Gastrocnemius medialis (tissue), 4 donors: Measurements from ENCODE around the gene NPAS3.

Experiments used
- CTCF ChIP-seq, 5 experiments: fragments of 450-650 bp in 3 of 5; fragments of 200-600 bp in 2 of 5; sonication (generic) in 2 of 5; IDR thresholded peaks in 4 of 5; conservative IDR thresholded peaks in 1 of 5; 1 replicate in 4 of 5; 2 replicates in 1 of 5; pipeline ENCODE4 v1.5.1; 2016 to 2019; ENCODE audit warnings: antibody characterized with exemption in 5 of 5, mild to moderate bottlenecking in 3 of 5, moderate library complexity in 3 of 5
- POLR2A ChIP-seq, 2 donors: fragments of 450-650 bp; IDR thresholded peaks; one replicate each; pipeline ENCODE4 v1.6.1; 2017; ENCODE audit warnings: antibody characterized with exemption in 2 of 2, mild to moderate bottlenecking in 2 of 2, moderate library complexity in 2 of 2

- no peak for TF ChIP-seq CTCF (IDR thresholded peaks at IDR 0.05 in 4 of 5, conservative IDR thresholded peaks at IDR 0.05 in 1 of 5)
- no peak for TF ChIP-seq POLR2A (IDR thresholded peaks at IDR 0.05)
Observed at GRCh38 chr14:33273978-33274377, 335.3 kb downstream of the NPAS3 start.
